ENCODE data around the gene FAM81B. TPM values are rescaled to one million over a fixed set of nuclear protein-coding genes. Genes with fewer than 3 reads are reported as not detected.

Gene FAM81B
- total and polyA plus RNA-seq, 2 experiments from 2014 or later, result 0.80 TPM; not detected in 1

- Histone ChIP-seq H3K27ac (no peak overlapping the region), H3K27me3 (no peaks in the 10 kb centered on the region), H3K9me2 (replicated peaks; ENCODE audit: insufficient read depth) (no peaks in the 10 kb centered on the region), H3K9me3 (ENCODE audit: low read depth) (no peaks in the 10 kb centered on the region), H2AFZ (no peak overlapping the region), H4K20me1 (ENCODE audit: insufficient read depth, poor library complexity, severe bottlenecking) (no peaks in the 10 kb centered on the region), H3K36me3 (replicated peaks; ENCODE audit: insufficient read depth, low read depth) (no peaks in the 10 kb centered on the region), H3K4me1 (ENCODE audit: insufficient read depth) (no peaks in the 10 kb centered on the region), H3K79me2 (no peaks in the 10 kb centered on the region), H3K4me2 (no peak overlapping the region), H3K4me3 (no peak overlapping the region)
- DNase-seq (ENCODE audit: low spot score), result no peak
- 71% methylated on average over 8 of the region's 8 CpGs for WGBS (ENCODE audit: low lambda C conversion rate, missing lambda C conversion rate)
- TF ChIP-seq CTCF (IDR thresholded peaks at IDR 0.05; ENCODE audit: poor library complexity), result no peak
- no peak for TF ChIP-seq EZH2phosphoT487 (IDR thresholded peaks at IDR 0.05; ENCODE audit: low read depth, severe bottlenecking, unreplicated experiment)
- no peak for TF ChIP-seq EZH2 (IDR thresholded peaks at IDR 0.05; ENCODE audit: borderline replicate concordance)
Measured at GRCh38 chr5:95365302-95366095, 25.7 kb upstream of the FAM81B start.

GRCh38 chr5:95369782-95370181, 21.4 kb upstream of the FAM81B start:
- no peak for TF ChIP-seq EZH2phosphoT487 (IDR thresholded peaks at IDR 0.05; ENCODE audit: low read depth, severe bottlenecking, unreplicated experiment)
- no peak for TF ChIP-seq EZH2 (IDR thresholded peaks at IDR 0.05; ENCODE audit: borderline replicate concordance)
- TF ChIP-seq CTCF (IDR thresholded peaks at IDR 0.05; ENCODE audit: poor library complexity), result no peak
- H3K79me2 ChIP-seq, result no peaks in the 10 kb centered on the region
- H3K4me2 ChIP-seq, result no peak overlapping the region
- no peaks in the 10 kb centered on the region for H3K36me3 ChIP-seq (replicated peaks; ENCODE audit: insufficient read depth, low read depth)
- no peak overlapping the region for H3K27ac ChIP-seq
- no peaks in the 10 kb centered on the region for H3K9me3 ChIP-seq (ENCODE audit: low read depth)
- no peaks in the 10 kb centered on the region for H3K4me1 ChIP-seq (ENCODE audit: insufficient read depth)
- 64% methylated on average over 3 of the region's 3 CpGs for WGBS (ENCODE audit: low lambda C conversion rate, missing lambda C conversion rate)
- H3K9me2 ChIP-seq (replicated peaks; ENCODE audit: insufficient read depth), result no peaks in the 10 kb centered on the region
- no peaks in the 10 kb centered on the region for H4K20me1 ChIP-seq (ENCODE audit: insufficient read depth, poor library complexity, severe bottlenecking)
- no peak overlapping the region for H3K4me3 ChIP-seq
- no peaks in the 10 kb centered on the region for H3K27me3 ChIP-seq
- DNase-seq (ENCODE audit: low spot score), result no peak
- no peak overlapping the region for H2AFZ ChIP-seq

GRCh38 chr5:95374061-95374460, 17.1 kb upstream of the FAM81B start:
- Histone ChIP-seq H3K79me2 (no peaks in the 10 kb centered on the region), H3K4me1 (ENCODE audit: insufficient read depth) (no peaks in the 10 kb centered on the region), H4K20me1 (ENCODE audit: insufficient read depth, poor library complexity, severe bottlenecking) (no peaks in the 10 kb centered on the region), H3K27ac (no peak overlapping the region), H2AFZ (no peak overlapping the region), H3K27me3 (no peaks in the 10 kb centered on the region), H3K4me3 (no peak overlapping the region), H3K9me2 (replicated peaks; ENCODE audit: insufficient read depth) (no peaks in the 10 kb centered on the region), H3K36me3 (replicated peaks; ENCODE audit: insufficient read depth, low read depth) (no peaks in the 10 kb centered on the region), H3K9me3 (ENCODE audit: low read depth) (no peaks in the 10 kb centered on the region), H3K4me2 (no peak overlapping the region)
- DNase-seq (ENCODE audit: low spot score), result no peak
- WGBS (ENCODE audit: low lambda C conversion rate, missing lambda C conversion rate), result 87% methylated on average over 7 of the region's 7 CpGs
- no peak for TF ChIP-seq EZH2phosphoT487 (IDR thresholded peaks at IDR 0.05; ENCODE audit: low read depth, severe bottlenecking, unreplicated experiment)
- TF ChIP-seq CTCF (IDR thresholded peaks at IDR 0.05; ENCODE audit: poor library complexity), result no peak
- TF ChIP-seq EZH2 (IDR thresholded peaks at IDR 0.05; ENCODE audit: borderline replicate concordance), result no peak
